Heart left ventricle (tissue), 13 donors: Measurements from ENCODE around the gene TRIM27.

Experiments used
- POLR2A ChIP-seq, 2 donors: fragments of 450-650 bp; IDR thresholded peaks; one replicate each; pipeline ENCODE4 v1.6.1; 2017; ENCODE audit warnings: antibody characterized with exemption in 2 of 2, mild to moderate bottlenecking in 2 of 2, moderate library complexity in 2 of 2
- TF ChIP-seq, protein P1 (sequence below), 12 donors: fragments of 200-600 bp; sonication (generic) in 4 of 12; IDR thresholded peaks; one replicate each; pipeline versions ENCODE4 v1.5.0 to v1.8.0; 2018 to 2022; ENCODE audit warnings: antibody characterized with exemption in 12 of 12, mild to moderate bottlenecking in 5 of 12
- donor health status: ischemic (EF 13 %, LVEDD 7.1; RV severe dilation, severe dysfunction).
- donor health status: DM: no; HTN: yes; CAD: no.
- donor health status: DM: no; HTN: no; CAD: no.
- donor health status: ischemic (EF 25% LVEDD 6.9; RV normal size, moderate dysfunction).
- donor health status: ischemic (EF 25% LVEDD 5.7; RV mildly dilated, moderate dysfunction).
- donor health status: ischemic (EF 35%, LVEDD 5.7; RV mildly dilated, moderate dysfunction).
- donor health status: nonischemic (EF 11% LVEDD 7.7; RV severe dilation, severe dysfunction).
- donor health status: DM: yes; HTN: yes; CAD: no.
- donor health status: PGD.
- donor health status: ischemic (EF 29% LVEDD 5.4; RV normal size, mild dysfunction).
- donor health status: nonischemic (EF 23%, LVEDD 6.1; RV moderate dilation, normal function).

DNA sequence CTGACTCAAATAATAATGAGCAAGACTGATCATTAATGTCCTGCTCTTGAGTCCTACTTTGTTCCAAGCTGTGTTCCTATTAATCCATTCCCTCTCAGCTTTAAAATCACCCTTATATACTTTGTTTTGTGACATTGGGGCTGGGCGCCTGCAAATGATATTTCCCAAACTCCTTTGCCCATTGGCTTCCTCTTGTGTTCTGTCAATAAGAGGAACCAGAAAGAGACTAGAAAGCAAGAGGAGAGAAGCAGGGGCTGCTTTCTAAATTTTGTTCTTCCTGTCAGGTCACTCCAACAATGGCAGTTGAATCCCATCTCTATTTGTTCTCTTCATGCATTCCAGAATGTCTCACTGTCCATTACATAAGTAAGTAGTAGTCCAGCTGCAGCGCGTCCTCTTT lies 21.6 kb upstream of the TRIM27 start:
- TF ChIP-seq, protein P1, sequence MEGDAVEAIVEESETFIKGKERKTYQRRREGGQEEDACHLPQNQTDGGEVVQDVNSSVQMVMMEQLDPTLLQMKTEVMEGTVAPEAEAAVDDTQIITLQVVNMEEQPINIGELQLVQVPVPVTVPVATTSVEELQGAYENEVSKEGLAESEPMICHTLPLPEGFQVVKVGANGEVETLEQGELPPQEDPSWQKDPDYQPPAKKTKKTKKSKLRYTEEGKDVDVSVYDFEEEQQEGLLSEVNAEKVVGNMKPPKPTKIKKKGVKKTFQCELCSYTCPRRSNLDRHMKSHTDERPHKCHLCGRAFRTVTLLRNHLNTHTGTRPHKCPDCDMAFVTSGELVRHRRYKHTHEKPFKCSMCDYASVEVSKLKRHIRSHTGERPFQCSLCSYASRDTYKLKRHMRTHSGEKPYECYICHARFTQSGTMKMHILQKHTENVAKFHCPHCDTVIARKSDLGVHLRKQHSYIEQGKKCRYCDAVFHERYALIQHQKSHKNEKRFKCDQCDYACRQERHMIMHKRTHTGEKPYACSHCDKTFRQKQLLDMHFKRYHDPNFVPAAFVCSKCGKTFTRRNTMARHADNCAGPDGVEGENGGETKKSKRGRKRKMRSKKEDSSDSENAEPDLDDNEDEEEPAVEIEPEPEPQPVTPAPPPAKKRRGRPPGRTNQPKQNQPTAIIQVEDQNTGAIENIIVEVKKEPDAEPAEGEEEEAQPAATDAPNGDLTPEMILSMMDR (IDR thresholded peaks at IDR 0.05), result no peak
- no peak for TF ChIP-seq POLR2A (IDR thresholded peaks at IDR 0.05)
